ENCODE measurements around the gene SFMBT1.

GRCh38 chr3:53085476-53085875, 39.6 kb upstream of the SFMBT1 start:
- no peak for TF ChIP-seq POLR2AphosphoS5 (IDR thresholded peaks at IDR 0.05; ENCODE audit: low read depth, low read length)
- TF ChIP-seq TAF1 (IDR thresholded peaks at IDR 0.05; ENCODE audit: borderline replicate concordance, insufficient read depth, low read length) = no peak
- no peak for TF ChIP-seq REST (IDR thresholded peaks at IDR 0.05; ENCODE audit: insufficient read depth in 1 of 2, low read depth in 2 of 2, low read length in 2 of 2)
- no peak for TF ChIP-seq SIN3A (IDR thresholded peaks at IDR 0.05; ENCODE audit: borderline replicate concordance, insufficient read depth, low read length)

Data from PFSK-1 (cell line).